Measurements from ENCODE around the gene SYNGR2.
"Not testable (repeated sequence)": the region's sequence is repeated elsewhere in the genome, so short reads cannot be mapped to it uniquely, and the experiment has no call there.

SYNGR2 gene

DNA sequence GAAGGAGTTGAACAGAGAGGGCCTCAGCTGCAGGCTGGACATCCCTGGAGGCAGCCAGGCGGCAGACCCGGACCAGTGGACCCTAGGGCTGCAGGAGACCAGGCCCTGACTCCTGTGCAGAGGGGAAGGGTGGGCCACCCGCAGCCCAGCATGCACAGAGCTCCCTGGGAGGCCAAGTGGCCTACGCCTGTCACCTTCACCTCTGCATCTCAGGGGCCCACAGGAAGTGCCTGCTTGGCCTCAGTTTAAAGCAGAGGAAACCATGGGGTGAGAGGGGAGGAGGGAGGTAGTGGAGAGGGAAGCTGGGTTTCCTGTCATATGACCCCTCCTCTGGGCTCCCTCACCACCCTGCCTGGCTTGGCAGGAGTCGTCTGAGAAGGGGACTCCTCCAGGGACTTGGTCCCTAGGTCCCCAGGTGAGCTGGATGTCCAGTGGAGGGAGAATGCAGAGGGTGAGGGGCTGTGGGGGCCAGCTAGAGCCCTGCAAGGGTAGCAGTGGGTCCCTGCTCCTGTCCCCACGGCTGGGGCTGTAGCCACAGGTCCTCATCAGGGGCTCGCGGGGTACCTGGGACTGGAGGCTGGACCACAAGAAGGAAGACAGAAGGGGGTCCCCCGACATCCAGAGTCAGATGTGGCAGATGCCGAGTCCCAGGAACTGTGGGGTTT, 37.8 kb upstream of the SYNGR2 start, which contains the start of gene TMC8:
Gene TMC8, plus strand, starts transcription at position 335 of the 665 bp plus-strand sequence. CDS start 818 bp downstream, outside the sequence.
- no peak for DNase-seq

DNA sequence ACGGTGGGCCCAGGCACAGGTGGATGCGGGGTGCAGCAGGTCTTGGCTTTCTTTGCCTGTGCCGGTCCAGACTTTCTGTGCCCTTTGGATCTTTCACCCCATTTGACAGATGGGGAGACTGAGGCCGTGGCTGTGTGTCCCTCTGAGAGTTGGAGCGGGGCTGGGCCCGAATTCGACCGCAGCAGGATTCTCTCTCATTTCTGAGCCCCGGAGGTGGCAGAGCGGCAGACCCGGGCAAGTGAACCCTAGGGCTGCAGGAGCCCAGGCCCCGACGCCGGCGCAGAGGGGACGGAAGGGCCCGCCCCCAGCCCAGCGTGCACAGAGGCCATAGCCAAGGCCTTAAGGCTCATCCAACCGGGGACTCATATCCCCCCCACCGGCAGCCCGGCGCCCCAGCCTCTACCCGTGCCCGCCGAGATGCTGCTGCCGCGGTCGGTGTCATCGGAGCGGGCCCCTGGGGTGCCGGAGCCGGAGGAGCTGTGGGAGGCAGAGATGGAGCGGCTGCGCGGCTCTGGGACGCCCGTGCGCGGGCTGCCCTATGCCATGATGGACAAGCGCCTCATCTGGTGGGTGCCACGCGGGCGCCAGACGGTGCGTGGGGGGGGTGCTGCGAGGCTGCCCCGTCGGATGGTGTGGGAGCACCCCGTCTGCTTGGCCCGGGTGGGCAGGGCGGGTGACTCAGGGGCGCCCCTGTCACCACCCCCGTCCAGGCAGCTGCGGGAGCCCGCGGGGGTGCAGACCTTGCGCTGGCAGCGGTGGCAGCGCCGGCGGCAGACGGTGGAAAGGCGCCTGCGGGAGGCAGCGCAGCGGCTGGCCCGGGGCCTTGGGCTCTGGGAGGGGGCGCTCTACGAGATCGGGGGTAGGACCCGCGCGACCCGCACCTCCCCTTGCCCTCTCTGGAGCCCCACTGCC, 37.0 kb upstream of the SYNGR2 start:
- DNase-seq = no peak

DNA sequence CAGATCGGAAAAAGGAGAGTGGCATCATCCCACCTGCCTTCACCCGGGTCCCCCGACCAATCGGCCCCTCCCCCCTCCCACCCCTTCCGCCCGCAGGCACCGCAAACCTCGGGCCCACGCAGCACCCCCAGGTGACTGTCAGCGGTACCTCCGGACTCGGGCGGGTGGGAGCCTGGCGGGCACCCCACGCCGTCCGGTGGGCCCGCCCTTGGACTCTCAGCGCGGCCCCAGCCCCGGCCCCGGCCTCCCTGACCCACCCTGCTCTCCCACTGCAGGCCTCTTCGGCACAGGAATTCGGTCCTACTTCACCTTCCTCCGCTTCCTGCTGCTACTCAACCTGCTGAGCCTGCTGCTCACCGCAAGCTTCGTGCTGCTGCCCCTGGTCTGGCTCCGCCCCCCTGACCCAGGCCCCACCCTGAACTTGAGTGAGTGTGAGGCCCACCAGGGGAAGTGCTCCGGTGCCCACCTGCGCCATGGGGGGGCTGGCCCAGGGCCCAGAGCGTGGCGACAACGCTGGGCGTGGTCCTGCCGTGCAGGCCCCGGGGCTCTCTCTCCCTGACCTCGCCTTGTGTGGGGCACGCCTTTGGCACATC, 36.2 kb upstream of the SYNGR2 start:
- DNase-seq = no peak

GRCh38 chr17:78132767-78133178, 35.6 kb upstream of the SYNGR2 start:
- no peak for DNase-seq

DNA sequence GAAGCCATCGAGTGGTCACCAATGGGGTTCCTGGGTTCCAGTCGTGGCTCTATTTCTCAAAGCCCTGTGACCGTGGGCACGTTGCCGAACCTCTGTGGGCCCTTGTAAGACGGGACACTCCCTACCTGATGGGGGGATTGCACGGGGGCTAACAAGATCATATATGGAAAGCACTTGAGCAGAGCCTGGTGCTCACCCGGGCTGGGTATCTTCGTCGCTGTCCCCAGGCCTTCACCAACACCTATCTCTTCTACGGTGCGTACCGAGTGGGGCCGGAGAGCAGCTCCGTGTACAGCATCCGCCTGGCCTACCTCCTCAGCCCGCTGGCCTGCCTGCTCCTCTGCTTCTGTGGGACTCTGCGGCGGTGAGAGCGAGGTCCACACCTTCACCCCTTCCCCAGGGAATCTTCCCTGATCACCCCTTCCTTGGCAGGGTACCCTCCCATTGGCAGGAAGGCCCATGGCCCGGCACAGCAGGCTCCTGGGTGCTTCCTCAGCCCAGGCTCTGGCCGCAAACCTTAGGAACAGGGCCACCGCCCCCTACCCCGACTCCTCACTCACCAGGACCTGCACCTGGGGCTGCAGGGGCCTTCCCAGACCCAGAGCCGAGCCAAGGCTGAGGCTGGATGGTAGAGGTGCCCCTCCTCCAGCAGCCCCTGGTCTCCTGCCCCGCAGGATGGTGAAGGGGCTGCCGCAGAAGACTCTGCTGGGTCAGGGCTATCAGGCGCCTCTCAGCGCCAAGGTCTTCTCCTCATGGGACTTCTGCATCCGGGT, 35.0 kb upstream of the SYNGR2 start:
- no peak for DNase-seq

- no peak for DNase-seq
These were observed 34.1 kb upstream of the SYNGR2 start for GRCh38 chr17:78133971-78134898.

DNA sequence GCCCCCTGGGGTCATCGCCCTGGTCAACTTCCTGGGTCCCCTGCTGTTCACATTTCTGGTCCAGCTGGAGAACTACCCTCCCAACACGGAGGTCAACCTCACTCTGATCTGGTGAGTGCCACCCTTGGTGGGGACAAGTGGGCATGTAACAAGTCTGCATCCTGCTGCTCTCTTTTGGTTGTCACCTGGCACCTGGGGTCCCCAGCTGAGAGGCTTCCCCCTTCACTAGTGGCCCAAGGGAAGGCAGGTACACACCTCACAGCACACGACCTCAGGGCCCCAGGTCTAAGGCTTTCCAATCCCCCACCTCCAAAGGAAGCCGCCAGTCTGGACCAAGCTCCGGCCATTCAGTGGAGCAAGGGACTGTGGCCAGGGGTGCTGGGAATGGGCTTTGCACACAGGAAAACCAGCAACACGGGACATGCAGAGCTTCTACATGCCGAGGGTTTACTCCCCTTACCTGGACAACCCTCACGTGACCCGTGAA, 33.4 kb upstream of the SYNGR2 start:
- DNase-seq = no peak

DNA sequence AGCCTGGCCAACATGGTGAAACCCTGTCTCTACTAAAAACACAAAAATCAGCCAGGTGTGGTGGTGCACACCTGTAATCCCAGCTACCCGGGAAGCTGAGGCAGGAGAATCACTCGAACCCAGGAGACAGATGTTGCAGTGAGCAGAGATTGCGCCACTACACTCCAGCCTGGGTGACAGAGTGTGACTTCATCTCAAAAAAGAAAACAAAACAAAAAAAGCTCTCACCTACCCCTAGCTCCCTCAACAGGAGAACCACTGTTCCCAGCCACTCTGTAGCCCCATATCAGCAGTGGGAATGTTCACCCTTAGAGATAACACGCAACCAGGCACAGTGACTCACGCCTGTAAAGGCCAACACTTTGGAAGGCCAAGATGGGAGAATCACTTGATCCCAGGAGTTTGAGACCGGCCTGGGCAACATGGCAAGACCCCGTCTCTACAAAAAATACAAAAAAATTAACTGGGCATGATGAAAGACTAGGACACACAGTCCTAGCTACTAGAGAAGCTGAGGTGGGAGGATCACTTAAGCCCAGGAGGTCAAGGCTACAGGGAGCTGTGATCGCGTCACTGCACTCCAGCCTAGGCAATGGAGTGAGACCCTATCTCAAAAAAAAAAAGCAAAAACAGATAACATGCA, 32.4 kb upstream of the SYNGR2 start:
- no peak for DNase-seq

GRCh38 chr17:78137392-78138203, 30.8 kb upstream of the SYNGR2 start:
- DNase-seq = no peak

- no peak for DNase-seq
These were observed 29.9 kb upstream of the SYNGR2 start for GRCh38 chr17:78138204-78139060.

DNA sequence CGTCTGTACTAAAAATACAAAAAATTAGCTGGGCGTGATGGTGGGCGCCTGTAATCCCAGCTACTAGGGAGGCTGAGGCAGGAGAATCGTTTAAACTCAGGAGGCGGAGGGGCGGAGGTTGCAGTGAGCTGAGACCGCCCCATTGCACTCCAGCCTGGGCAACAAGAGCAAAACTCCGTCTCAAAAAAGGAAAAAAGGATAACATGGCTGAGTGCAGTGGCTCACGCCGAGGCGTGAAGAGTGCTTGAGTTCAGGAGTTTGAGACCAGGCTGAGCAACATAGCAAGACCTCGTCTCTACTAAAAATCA, 28.6 kb upstream of the SYNGR2 start:
- not testable (repeated sequence) for DNase-seq

- no peak for DNase-seq
These were observed 28.0 kb upstream of the SYNGR2 start for GRCh38 chr17:78140169-78141051.

- DNase-seq = no peak
These were observed 26.8 kb upstream of the SYNGR2 start for GRCh38 chr17:78141437-78142118.

- DNase-seq = no peak
These were observed 26.1 kb upstream of the SYNGR2 start for GRCh38 chr17:78142119-78142861.

GRCh38 chr17:78143214-78144146, 24.9 kb upstream of the SYNGR2 start:
- DNase-seq = no peak

Data from NCI-H2227 treated with DMSO at 0.1 percent for 48 hours (cell line).